Coronary artery (tissue), 2 donors: ENCODE results near the gene OXCT2.

ENCODE experiments used
- DNase-seq: peaks from one replicate; pipeline ENCODE4 v3.0.0-alpha.2; 2017; ENCODE audit warnings: low spot score
- H3K27ac ChIP-seq, 2 donors: fragments of 200-600 bp; sonication (generic); one replicate each; pipeline ENCODE4 v1.5.1; 2016 to 2019
- H3K4me3 ChIP-seq: fragments of 200-600 bp; sonication (generic); 2 replicates; pipeline ENCODE4 v1.5.1; 2016; ENCODE audit warnings: mild to moderate bottlenecking, moderate library complexity
- CTCF ChIP-seq: fragments of 200-600 bp; sonication (generic); IDR thresholded peaks from one replicate; pipeline ENCODE4 v1.5.1; 2019; ENCODE audit warnings: antibody characterized with exemption

OXCT2 gene

GRCh38 chr1:39760074-39761008 lies 10.8 kb downstream of the OXCT2 start:
- no peak for DNase-seq
- Histone ChIP-seq H3K4me3 (no peak overlapping the region), H3K27ac (no peak overlapping the region)
- TF ChIP-seq CTCF, result no peak

GRCh38 chr1:39759436-39759726 lies 11.8 kb downstream of the OXCT2 start:
- no peak for TF ChIP-seq CTCF

GRCh38 chr1:39758556-39759435 lies 12.4 kb downstream of the OXCT2 start:
- DNase-seq, result no peak
- no peak overlapping the region for H3K27ac ChIP-seq
- H3K4me3 ChIP-seq, result no peak overlapping the region
- TF ChIP-seq CTCF, result no peak

More at GRCh38 chr1:39759436-39759726, 11.8 kb downstream of the OXCT2 start:
- Histone ChIP-seq H3K4me3 (no peak overlapping the region), H3K27ac (no peak overlapping the region)
- DNase-seq, result no peak

DNA sequence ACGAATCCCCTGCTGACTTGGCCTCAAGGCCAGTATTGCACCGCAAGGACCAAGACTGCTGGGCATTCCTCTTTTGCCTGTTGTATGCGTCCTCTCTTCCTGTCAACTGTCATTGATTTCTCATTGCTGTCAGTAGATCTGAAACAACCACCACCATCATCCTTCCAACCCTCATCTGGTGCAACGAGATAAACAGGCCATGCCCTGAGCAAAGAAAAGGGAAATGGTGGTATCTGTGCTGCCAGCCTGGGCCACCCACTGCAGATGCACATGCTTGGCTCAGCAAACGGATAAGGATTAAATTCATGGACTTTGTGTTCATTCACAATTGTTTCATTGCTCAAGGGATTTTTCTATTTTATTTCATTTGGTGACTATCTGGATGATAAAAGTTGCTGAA lies 13.6 kb downstream of the OXCT2 start:
- DNase-seq, result no peak
- no peak overlapping the region for H3K27ac ChIP-seq
- TF ChIP-seq CTCF, result no peak
- no peak overlapping the region for H3K4me3 ChIP-seq

GRCh38 chr1:39755965-39756659 lies 15.0 kb downstream of the OXCT2 start:
- no peak for TF ChIP-seq CTCF
- DNase-seq, result no peak
- Histone ChIP-seq H3K4me3 (no peak overlapping the region), H3K27ac (no peak overlapping the region)

DNA sequence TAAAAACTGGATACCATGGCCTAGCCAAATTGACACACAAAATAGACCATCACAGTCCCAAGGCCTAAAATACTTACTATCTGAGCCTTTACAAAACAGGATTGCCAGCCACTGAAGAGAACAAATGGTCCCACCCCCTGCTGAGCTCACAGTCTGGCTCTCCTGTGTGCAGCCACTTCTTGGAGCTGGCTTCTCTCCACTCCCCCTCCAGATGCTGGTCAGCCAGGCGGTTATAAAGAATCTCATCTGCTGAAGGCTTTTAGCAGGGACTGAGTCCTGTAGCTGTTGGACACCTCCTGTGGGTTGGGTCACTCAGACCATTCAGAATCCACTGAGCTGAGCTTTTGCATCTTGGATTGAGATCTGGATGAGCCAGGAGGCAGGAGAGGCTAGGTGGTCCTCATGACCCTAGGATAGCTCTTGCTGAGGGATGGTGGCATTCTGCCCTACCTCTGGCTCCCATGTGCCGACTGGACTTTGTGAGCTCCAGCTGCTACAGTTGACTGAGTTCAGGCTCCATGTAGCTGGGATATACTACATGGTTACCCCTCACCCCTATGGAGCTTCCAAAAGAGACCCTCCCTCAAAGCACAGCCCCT lies 16.1 kb downstream of the OXCT2 start:
- no peak for TF ChIP-seq CTCF
- H3K27ac ChIP-seq, result no peak overlapping the region
- peak; percentile 31 for DNase-seq

More for the DNA sequence above, 16.1 kb downstream of the OXCT2 start:
- no peak overlapping the region for H3K4me3 ChIP-seq
